Ovary (tissue), 9 donors: Measurements from ENCODE around the gene RPL22L1. TPM values are rescaled to one million over a fixed set of nuclear protein-coding genes. Genes with fewer than 3 reads are reported as not detected.
"Not testable (repeated sequence)": the region's sequence is repeated elsewhere in the genome, so short reads cannot be mapped to it uniquely, and the experiment has no call there.

ENCODE experiments used
- DNase-seq, 5 donors: peaks; one replicate each; pipeline ENCODE4 v3.0.0-alpha.2; 2019 to 2020
- H3K27ac ChIP-seq, 2 donors: fragments of 200-600 bp; one replicate each; pipeline versions ENCODE4 v1.5.1 to v1.8.0; 2019 to 2022
- H3K27me3 ChIP-seq: fragments of 200-600 bp; one replicate; pipeline ENCODE4 v1.8.0; 2022
- H3K36me3 ChIP-seq: fragments of 200-600 bp; sonication (generic); one replicate; pipeline ENCODE4 v1.5.1; 2019
- H3K4me1 ChIP-seq: one replicate; pipeline ENCODE4 v1.8.1; 2013; ENCODE audit warnings: mild to moderate bottlenecking, moderate library complexity; ENCODE audit not compliant: insufficient read depth
- H3K4me3 ChIP-seq: fragments of 200-600 bp; sonication (generic); one replicate; pipeline ENCODE4 v1.5.1; 2017
- H3K9me3 ChIP-seq, 2 donors: fragments of 200-600 bp in 1 of 2; sonication (generic) in 1 of 2; one replicate each; pipeline versions ENCODE4 v1.5.1 to v1.8.1; 2013 to 2019; ENCODE audit warnings: mild to moderate bottlenecking in 1 of 2, moderate library complexity in 1 of 2
- CTCF ChIP-seq, 3 donors: fragments of 450-650 bp in 2 of 3; fragments of 200-600 bp in 1 of 3; IDR thresholded peaks; one replicate each; pipeline versions ENCODE4 v1.5.1 to v1.8.0; 2016 to 2022; ENCODE audit warnings: antibody characterized with exemption in 3 of 3, mild to moderate bottlenecking in 1 of 3
- EP300 ChIP-seq: sonication (generic); formaldehyde crosslinking; IDR thresholded peaks from one replicate; pipeline ENCODE4 v1.6.1; 2017; ENCODE audit warnings: antibody characterized with exemption
- POLR2A ChIP-seq: fragments of 450-650 bp; IDR thresholded peaks from one replicate; pipeline ENCODE4 v1.6.1; 2017; ENCODE audit warnings: antibody characterized with exemption, mild to moderate bottlenecking, moderate library complexity
- WGBS, 3 donors: extraction: QIAGEN DNeasy Blood & Tissue Kit in 1 of 3; methylation state at CpG; one replicate each; pipeline versions ENCODE4 v1.1.5 to v1.1.7; 2013 to 2017; 5-methylcytosine and 5-hydroxymethylcytosine counted together
- intact Hi-C, 4 donors: fragments of 100-400 bp; cut with DNase I; formaldehyde crosslinking; loops; one replicate each; pipeline versions ENCODE4 v1.11.0 to v1.15.1; 2022 to 2023
- polyA plus RNA-seq, 2 donors: library from polyadenylated mRNA; stranded (reverse); fragments of 200-250 nt in 1 of 2; fragments of 350-450 nt in 1 of 2; fragmentation: Illumina TruSeq in 1 of 2; extraction: RNeasy Lipid Tissue Mini Kit (QIAGEN cat#74804) in 1 of 2; gene quantifications; one replicate each; pipeline ENCODE4 v1.2.3, GENCODE V29; 2013 to 2014
- total RNA-seq, 7 donors: library from RNA; depleted of rRNA in 2 of 7; stranded (reverse); fragments of >200 nt in 2 of 7; fragmentation: NEBNext Ultra II Directional in 3 of 7; extraction: Animal tissue kit (Norgen Biotek cat#: 25700) in 3 of 7; gene quantifications; one replicate each; pipeline versions ENCODE4 v1.1.0 to v1.2.4, GENCODE V29; 2016 to 2023
- donor health status: DM: no; HTN: no; CAD: no; lungs with moderate emphysema.
- donor health status: DM: no; HTN: no; CAD: no.
- donor health status: Bipolar disorder and iron deficiency.
- donor health status: DM: yes; HTN: yes; CAD: no.
- donor health status: DM: no; HTN: no; CAD: no.
- donor health status: DM: yes; HTN: yes; CAD: no.

Gene RPL22L1
- total and polyA plus RNA-seq, 9 donors, result 41.7 to 171 (median 68.4) TPM

DNA sequence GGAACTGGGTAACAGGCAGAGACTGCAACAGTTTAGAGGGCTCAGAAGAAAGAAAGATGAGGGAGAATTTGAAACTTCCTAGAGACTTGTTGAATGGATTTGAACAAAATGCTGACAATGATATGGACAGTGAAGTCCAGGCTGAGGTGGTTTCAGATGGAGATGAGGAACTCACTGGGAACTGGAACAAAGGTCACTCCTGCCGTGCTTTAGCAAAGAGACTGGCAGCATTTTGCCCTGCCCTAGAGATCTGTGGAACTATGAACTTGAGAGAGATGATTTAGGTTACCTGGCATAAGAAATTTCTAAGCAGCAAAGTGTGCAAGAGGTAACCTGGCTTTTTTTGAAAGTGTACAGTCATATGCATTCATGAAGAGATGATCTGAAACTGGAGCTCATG, 26.8 kb upstream of the RPL22L1 start:
- WGBS, 3 donors, result 94 to 95% (median 94%) methylated on average over 1 of the region's 1 CpG
- no peak for DNase-seq
- H3K27me3 ChIP-seq, result no peaks in the 10 kb centered on the region
- TF ChIP-seq POLR2A (no peak), EP300 (no peak), CTCF (IDR thresholded peaks at IDR 0.05) (no peak)
- H3K9me3 ChIP-seq, result no peaks in the 10 kb centered on the region
- no peaks in the 10 kb centered on the region for H3K36me3 ChIP-seq
- H3K27ac ChIP-seq, result no peak overlapping the region
- intact Hi-C loops, result no loop called here
- H3K4me3 ChIP-seq, result no peak overlapping the region
- H3K4me1 ChIP-seq, result no peaks in the 10 kb centered on the region

- H3K27ac ChIP-seq, intact Hi-C loops, H3K36me3 ChIP-seq, H3K9me3 ChIP-seq, H3K4me3 ChIP-seq, H3K4me1 ChIP-seq, DNase-seq, H3K27me3 ChIP-seq: not testable (repeated sequence)
- WGBS, 3 donors, result 90 to 97% (median 95%) methylated on average over 6 of the region's 6 CpGs
Observed at GRCh38 chr3:170896333-170896732, 26.3 kb upstream of the RPL22L1 start.

- no peak overlapping the region for H3K27ac ChIP-seq
- 96 to 98% (median 98%) methylated on average over 8 of the region's 8 CpGs for WGBS, 3 donors
- no peak for DNase-seq
Observed at GRCh38 chr3:170893895-170894294, 23.9 kb upstream of the RPL22L1 start.

DNA sequence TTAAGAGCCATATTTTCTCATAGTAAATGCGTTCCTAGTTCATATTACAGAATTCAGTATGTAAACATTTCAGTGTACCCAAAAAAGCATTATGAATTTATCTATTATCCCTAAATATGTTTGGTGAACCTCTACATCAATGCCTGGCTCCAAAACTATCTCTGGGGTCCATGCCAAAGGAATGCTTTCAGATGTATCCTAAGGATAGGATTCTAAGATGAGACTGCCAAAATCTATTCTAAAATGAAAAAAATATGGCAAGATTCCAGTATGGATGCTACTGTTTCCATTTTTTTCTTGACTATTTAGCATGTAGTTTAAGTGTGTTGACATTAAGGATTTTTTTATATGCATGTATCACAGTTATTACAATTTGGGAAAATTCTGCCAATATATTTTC, 19.6 kb upstream of the RPL22L1 start:
- no peak overlapping the region for H3K4me3 ChIP-seq
- H3K27ac ChIP-seq, result no peak overlapping the region
- WGBS, 3 donors, result 44 to 53% (median 48%) methylated on average over 1 of the region's 1 CpG
- intact Hi-C loops, result no loop called here
- H3K4me1 ChIP-seq, result no peaks in the 10 kb centered on the region
- H3K9me3 ChIP-seq, result no peaks in the 10 kb centered on the region
- DNase-seq, result no peak
- no peaks in the 10 kb centered on the region for H3K36me3 ChIP-seq
- H3K27me3 ChIP-seq, result no peaks in the 10 kb centered on the region
- no peak for TF ChIP-seq EP300
- TF ChIP-seq POLR2A, result no peak

More at GRCh38 chr3:170893895-170894294, 23.9 kb upstream of the RPL22L1 start:
- no peaks in the 10 kb centered on the region for H3K27me3 ChIP-seq
- intact Hi-C loops, result no loop called here
- H3K4me1 ChIP-seq, result no peaks in the 10 kb centered on the region
- no peaks in the 10 kb centered on the region for H3K9me3 ChIP-seq
- TF ChIP-seq EP300 (no peak), POLR2A (no peak), CTCF (IDR thresholded peaks at IDR 0.05) (no peak)
- H3K4me3 ChIP-seq, result no peak overlapping the region
- H3K36me3 ChIP-seq, result no peaks in the 10 kb centered on the region

- no peaks in the 10 kb centered on the region for H3K9me3 ChIP-seq
- DNase-seq, result no peak
- no peaks in the 10 kb centered on the region for H3K36me3 ChIP-seq
- no peaks in the 10 kb centered on the region for H3K27me3 ChIP-seq
- H3K4me3 ChIP-seq, result no peak overlapping the region
- TF ChIP-seq POLR2A (no peak), EP300 (no peak), CTCF (IDR thresholded peaks at IDR 0.05) (no peak)
- intact Hi-C loops, result no loop called here
- H3K27ac ChIP-seq, result no peak overlapping the region
- H3K4me1 ChIP-seq, result no peaks in the 10 kb centered on the region
Observed at GRCh38 chr3:170889132-170889531, 19.1 kb upstream of the RPL22L1 start.

- intact Hi-C loops, DNase-seq, H3K4me1 ChIP-seq, H3K27me3 ChIP-seq, H3K36me3 ChIP-seq, H3K27ac ChIP-seq, H3K4me3 ChIP-seq, H3K9me3 ChIP-seq: not testable (repeated sequence)
- 83 to 94% (median 90%) methylated on average over 20 to 24 of the region's 24 CpGs for WGBS, 3 donors
Observed at GRCh38 chr3:170884109-170884930, 14.3 kb upstream of the RPL22L1 start.

DNA sequence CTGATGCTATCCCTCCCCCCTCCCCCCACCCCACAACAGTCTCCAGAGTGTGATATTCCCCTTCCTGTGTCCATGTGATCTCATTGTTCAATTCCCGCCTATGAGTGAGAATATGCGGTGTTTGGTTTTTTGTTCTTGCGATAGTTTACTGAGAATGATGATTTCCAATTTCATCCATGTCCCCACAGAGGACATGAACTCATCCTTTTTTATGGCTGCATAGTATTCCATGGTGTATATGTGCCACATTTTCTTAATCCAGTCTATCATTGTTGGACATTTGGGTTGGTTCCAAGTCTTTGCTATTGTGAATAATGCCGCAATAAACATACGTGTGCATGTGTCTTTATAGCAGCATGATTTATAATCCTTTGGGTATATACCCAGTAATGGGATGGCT, 8.7 kb upstream of the RPL22L1 start:
- H3K9me3 ChIP-seq, H3K4me1 ChIP-seq, intact Hi-C loops, H3K4me3 ChIP-seq, H3K27me3 ChIP-seq, DNase-seq, H3K27ac ChIP-seq, H3K36me3 ChIP-seq: not testable (repeated sequence)
- WGBS, 3 donors, result 88 to 100% (median 92%) methylated on average over 2 to 3 of the region's 5 CpGs

DNA sequence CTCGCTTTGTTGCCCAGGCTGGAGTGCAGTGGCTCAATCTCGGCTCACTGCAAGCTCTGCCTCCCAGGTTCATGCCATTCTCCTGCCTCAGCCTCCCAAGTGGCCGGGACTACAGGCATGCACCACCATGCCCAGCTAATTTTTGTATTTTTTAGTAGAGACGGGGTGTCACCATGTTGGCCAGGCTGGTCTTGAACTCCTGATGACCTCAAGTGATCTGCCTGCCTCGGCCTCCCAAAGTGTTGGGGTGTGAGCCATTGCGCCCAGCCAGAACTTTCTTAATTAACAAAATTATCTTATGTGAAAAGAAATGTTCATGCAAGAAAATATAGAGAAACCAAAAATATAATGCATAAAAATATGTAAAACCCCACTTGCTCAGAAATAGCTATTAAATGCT, 7.3 kb upstream of the RPL22L1 start:
- WGBS, 3 donors, result 89 to 92% (median 90%) methylated on average over 6 of the region's 6 CpGs
- H3K4me3 ChIP-seq, H3K27me3 ChIP-seq, intact Hi-C loops, H3K36me3 ChIP-seq, H3K27ac ChIP-seq, DNase-seq, H3K9me3 ChIP-seq, H3K4me1 ChIP-seq: not testable (repeated sequence)
